ENCODE results near the gene DCXR.

DNA sequence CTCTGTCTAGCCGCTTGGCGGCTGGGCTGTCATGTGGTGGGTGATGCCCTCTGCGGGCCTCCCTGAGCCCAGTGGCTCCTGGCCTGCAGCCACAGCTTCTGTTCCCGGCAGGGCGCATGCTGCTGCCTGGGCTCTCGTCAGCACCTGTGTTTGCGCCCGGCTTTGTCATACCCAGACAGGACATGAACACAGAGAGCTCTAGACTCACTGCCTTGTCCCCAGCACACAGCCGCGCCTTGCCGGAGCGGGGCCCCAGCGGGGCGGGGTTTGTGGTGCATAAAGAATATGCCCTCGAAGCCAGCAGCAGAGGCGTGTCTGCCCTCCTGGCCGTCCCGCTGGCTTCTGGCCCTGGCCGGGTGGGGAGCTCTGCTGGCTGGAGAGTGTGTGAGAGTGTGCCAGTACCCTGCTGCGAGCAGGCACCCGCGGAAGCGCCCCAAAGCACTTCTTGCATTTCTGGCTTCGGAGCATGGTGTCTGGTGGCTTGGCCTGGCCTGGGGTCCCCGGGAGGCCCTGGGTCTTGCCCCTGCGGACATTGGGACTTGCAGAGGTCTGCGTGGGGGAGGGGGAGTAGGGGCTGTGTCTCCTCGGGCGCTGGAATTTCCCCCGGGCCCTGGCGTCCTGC, 45.7 kb downstream of the DCXR start:
- TF ChIP-seq, protein P1, sequence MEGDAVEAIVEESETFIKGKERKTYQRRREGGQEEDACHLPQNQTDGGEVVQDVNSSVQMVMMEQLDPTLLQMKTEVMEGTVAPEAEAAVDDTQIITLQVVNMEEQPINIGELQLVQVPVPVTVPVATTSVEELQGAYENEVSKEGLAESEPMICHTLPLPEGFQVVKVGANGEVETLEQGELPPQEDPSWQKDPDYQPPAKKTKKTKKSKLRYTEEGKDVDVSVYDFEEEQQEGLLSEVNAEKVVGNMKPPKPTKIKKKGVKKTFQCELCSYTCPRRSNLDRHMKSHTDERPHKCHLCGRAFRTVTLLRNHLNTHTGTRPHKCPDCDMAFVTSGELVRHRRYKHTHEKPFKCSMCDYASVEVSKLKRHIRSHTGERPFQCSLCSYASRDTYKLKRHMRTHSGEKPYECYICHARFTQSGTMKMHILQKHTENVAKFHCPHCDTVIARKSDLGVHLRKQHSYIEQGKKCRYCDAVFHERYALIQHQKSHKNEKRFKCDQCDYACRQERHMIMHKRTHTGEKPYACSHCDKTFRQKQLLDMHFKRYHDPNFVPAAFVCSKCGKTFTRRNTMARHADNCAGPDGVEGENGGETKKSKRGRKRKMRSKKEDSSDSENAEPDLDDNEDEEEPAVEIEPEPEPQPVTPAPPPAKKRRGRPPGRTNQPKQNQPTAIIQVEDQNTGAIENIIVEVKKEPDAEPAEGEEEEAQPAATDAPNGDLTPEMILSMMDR (conservative IDR thresholded peaks at IDR 0.05; ENCODE audit: low read depth, low read length), result no peak
- TF ChIP-seq SMC3 (IDR thresholded peaks at IDR 0.05; ENCODE audit: low read depth, low read length), result no peak
- TF ChIP-seq CEBPB (IDR thresholded peaks at IDR 0.05; ENCODE audit: low read depth, low read length), result no peak
- no peak for TF ChIP-seq BHLHE40 (IDR thresholded peaks at IDR 0.05; ENCODE audit: low read depth, low read length)
- TF ChIP-seq RCOR1 (IDR thresholded peaks at IDR 0.05; ENCODE audit: insufficient replicate concordance, low read length), result no peak
- no peak for TF ChIP-seq FOS (IDR thresholded peaks at IDR 0.05; ENCODE audit: low read depth, low read length)
- TF ChIP-seq POLR2A (IDR thresholded peaks at IDR 0.05; ENCODE audit: low read depth, low read length), result no peak

Measured in IMR-90 (cell line).